ENCODE data around the gene MARCHF11. TPM values are rescaled to one million over a fixed set of nuclear protein-coding genes. Genes with fewer than 3 reads are reported as not detected.

The MARCHF11 gene
- total RNA-seq, 1 donor from 2014 or later = not detected

DNA sequence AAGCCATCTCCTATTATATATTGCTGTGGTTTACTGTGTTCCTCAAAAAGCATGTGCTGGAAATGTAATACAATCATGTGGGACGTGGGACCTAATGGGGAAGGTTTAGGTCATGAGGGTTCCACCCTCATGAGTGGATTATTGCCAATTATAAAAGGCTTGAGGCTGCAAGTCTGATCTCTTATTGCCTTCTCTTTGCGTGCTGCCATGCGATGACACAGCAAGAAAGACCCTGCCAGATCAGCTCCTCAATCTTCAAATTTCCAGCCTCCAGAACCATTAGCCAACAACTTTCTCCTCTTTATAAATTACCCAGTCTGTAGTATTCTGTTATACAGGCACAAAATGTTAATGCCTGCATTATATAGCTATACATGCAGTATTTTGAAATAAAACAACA is 45.4 kb downstream of the MARCHF11 start:
- intact Hi-C loops (cut with micrococcal nuclease) = no loop called here

DNA sequence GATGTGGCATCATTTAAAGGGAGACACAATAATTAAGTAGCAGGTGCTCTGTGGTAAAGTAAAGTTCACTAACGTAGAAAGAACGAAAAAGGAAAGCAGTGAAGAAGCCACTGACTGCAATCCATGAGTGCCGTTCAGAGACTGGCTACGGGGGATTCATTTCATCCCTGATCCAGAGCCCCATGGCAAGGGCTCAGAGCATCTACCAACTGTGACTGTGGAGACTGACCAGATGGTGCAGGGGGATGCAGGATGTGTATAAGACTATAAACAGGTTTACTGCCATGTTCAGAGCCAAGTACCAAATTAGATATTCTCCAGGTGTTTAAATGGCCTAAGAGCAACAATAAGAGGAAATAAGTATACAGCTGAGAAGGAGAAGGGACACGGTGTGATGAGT is 47.7 kb downstream of the MARCHF11 start:
- intact Hi-C loops (cut with micrococcal nuclease) = no loop called here

DNA sequence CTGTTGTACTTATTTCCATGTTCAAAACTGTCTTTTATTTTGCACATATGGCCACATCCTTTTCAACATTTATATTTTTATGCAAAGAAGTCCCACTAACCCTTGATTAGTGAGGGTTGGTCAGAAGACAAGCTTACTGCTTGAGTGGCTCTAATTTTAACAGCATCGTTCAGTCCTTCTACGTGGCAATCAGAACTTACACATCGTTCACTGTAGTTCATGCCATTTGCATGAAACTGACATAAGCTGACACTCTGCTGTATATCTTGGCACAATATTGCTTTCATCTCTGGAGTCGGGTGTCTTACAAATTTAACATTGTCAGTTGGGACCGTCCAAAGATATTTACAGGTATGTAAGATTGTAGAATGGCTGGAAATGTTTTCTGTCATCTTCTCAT is 50.6 kb downstream of the MARCHF11 start:
- intact Hi-C loops (cut with micrococcal nuclease) = no loop called here

DNA sequence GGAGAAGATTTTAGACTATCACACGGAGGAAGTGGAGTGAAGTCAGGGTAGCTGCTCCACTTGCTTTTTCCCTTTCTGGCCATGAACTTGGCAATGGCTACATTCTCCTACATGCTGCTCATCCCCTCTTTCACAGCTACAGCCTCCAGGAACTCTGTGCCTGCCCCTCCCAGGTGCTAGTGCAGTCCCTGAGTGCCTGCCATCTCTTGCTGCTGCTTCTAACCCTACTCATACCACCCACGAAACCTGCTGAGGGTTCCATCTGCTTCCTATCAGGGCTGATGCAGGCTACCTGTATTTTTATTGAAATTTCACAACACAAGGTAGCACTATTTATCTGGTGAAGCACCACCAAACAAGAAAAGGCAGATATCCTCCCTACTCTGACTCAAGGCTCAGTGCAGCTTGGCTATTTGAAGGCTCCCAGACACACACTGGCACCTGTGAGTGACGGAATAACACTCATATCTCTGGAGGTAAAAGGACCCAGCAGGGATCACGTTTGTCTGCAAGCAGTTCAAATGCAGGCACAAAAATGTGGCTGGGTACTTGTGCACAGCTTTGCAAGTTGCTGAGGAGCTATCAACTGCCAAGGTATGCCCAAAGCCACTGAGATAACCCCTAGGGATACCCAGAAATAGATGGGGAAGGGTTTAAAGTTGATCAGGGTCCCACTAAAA is 51.6 kb downstream of the MARCHF11 start:
- intact Hi-C loops (cut with micrococcal nuclease) = no loop called here

DNA sequence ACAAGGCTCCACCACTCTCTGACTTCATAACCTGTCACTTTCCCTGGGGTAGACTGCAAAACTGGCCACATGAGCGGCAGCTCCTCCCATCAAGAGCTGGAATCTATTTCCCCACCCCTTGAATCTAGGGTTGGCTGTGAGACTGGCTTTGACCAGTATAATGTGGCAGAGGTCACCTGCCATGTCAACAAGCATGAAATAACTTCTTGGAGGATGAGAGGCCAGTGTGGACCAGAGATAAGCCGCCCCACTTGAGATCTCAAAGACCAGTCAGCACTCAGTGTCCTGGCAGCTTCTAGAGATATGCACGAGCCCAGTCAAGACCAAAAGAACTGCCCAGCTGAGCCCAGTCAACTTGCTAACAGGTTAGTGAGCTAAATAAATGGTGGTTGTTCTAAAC is 59.0 kb downstream of the MARCHF11 start:
- intact Hi-C loops (cut with micrococcal nuclease) = no loop called here

DNA sequence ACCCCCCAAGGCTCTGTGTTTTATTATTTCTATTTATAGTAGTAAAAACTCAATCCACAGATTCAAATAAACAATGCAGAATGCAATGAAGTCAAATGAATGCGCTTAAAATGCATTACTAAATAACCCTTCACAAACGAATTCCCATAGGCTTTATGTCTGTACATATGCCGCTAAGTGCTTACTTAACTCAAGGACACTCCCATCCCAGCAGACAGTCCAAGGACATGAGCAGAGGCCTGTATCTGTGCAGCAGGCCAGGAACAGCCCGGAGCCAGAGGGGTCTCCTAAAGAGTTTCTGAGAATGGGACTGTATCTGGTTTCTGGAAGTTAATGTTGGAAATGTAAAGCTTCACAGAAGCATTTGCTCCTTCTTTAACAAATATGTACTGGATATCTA is 59.8 kb downstream of the MARCHF11 start:
- intact Hi-C loops (cut with micrococcal nuclease) = no loop called here

DNA sequence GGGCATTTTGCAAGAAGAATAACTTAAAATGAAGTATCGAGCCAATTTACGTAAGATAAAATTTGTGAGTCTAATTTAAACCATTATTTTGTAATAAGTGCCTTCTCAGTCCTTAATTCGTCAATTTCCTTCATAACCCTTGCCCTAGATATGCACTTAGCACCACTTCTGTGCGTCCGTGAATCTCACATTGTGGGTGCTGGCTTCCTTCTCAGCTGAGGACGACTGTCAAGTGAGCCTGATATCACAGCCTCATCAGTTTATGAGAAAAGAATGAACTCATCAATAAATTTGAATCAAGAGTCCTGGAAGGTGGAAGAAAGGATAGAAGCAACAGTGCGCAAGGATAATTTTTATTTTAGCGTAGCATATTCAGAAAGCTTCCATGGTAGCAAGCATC is 64.5 kb downstream of the MARCHF11 start:
- intact Hi-C loops (cut with micrococcal nuclease) = no loop called here

DNA sequence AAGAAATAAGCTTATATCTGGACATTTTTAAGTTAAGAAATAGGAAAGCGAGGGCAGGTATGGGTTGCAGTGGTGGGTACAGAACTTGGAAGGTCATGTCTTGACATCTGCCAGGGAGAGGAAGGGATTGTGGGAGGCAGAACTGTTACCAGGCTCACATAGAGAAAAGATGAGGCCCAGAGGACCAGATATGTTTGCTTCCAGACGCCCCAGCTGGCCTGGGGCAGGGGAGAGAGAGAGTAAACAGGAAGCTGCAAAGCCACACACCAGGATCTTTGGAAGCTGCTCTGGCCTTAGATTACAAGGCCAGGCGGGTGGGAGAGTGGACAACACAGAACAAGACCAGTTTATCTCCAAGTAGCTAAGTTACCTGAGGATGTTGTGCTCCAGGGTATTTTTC is 71.2 kb downstream of the MARCHF11 start:
- intact Hi-C loops (cut with micrococcal nuclease) = no loop called here

DNA sequence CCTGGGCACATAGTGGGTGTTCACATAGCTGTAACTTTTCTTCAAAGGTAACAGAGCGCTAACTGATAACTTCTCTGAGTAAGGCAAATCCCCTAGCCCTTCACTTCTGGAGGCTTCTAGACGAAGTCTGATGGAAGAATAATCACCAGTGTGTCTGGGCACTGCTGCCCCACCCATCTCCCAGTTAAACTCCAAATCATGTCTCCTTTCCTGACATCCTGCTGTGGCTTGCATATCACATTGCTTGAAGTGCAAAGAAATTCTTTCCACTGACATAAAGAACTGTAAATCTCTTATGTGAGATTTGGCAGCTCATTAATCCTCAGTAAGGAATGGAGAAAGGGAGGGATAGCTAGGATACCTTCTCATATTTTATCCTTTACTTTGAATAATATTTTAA is 74.6 kb downstream of the MARCHF11 start:
- intact Hi-C loops (cut with micrococcal nuclease) = no loop called here

DNA sequence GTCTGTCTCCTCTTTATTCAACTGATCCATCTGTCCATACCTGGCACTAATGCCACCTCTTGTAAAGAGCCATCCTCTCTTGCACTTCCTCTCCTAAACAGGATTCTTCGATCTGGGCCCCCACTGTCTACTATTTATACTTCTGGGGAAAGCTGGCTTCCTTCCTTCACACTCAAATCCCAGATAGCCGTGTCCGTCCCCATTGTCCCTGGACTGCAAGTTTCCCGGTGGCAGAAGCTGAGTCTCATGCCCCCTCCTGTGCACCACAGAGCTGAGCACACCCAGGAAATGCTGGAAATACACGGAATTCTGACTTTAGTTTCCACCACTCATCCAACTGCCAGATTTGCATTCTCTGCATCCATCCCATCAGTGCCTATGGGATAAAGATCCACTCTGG is 84.0 kb downstream of the MARCHF11 start:
- intact Hi-C loops (cut with micrococcal nuclease) = no loop called here

DNA sequence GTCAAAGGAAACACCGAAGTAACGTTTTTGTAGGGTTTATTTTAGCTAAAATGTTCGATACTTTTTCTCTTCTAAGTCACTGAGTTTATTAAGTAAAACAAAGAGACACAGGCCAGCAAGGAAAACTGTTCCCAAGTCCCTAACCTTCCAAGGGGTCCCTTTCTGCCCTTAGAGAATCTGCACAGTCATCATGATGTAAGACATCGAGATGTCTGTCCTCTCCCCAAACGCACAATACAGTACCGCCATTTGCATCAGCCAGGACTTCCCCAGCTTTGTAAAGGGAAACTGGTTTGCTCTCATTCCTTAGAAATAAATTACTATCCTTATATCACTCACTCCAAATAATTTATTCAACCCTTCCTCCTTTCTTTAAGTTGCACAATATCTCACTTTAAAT is 89.3 kb downstream of the MARCHF11 start:
- intact Hi-C loops (cut with micrococcal nuclease) = no loop called here

DNA sequence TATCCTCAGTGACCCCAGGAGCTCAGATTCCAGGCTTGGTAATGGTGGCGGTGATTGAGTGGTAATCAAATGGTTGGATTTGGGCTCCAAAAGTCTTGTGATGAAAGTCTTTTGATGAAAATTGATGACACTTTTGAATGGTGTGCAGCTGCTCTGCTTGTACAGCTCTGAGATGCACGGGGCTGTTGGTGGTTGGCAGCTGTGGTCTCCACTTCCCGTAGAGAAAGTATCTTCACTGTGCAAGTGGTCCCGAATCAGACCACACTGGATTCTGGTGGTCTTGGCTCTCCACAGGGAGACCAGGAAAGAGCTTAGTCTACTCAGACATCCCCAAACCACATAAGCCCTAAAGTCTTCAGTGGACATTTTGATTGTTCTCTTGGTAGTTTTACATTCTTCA is 96.6 kb downstream of the MARCHF11 start:
- intact Hi-C loops (cut with micrococcal nuclease) = no loop called here

DNA sequence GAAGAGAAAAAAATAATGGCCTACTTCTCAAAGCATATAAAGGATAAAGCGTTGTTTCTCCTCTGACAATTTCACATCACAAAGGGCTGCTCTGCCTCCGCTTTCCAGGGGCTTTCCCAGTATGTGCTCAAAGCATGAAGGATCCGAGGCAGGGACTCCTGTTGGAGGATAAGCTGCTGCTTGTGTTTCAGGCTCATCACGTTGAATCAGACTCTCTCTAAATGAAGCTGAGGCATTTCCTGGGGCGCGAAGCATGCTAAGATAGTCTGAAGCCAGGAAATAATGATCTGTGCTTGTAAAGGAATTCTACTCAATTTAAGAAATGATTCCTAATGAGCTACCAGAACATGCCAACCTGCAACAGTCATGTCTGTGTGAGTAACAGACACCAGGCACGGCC is 97.5 kb downstream of the MARCHF11 start:
- intact Hi-C loops (cut with micrococcal nuclease) = no loop called here

DNA sequence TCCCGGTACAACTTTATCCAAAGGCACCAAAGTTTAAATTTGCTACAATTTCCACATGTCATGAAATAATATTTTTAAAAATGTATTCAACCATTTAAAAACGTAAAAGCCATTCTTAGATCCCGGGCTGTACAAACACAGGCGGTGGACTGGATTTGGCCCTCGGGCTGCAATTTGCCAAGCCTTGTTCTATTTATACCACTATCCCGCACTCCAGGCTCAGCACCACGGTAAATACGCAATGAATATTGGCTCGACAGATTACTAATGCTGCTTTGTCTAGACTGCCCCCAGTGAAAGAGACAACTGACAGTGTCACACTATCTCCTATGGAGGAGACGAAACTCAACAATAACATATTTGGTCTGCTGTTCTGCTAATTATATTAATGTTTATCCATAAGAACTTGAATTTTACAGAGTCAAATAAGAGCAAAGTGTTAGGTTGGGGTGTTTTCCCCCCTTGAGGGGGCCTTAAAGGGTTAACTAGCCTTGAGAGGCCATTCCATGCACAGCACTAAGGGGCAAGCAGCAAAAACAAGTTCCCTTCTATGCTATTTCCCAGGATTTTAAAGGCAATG is 98.1 kb downstream of the MARCHF11 start:
- intact Hi-C loops (cut with micrococcal nuclease) = no loop called here

DNA sequence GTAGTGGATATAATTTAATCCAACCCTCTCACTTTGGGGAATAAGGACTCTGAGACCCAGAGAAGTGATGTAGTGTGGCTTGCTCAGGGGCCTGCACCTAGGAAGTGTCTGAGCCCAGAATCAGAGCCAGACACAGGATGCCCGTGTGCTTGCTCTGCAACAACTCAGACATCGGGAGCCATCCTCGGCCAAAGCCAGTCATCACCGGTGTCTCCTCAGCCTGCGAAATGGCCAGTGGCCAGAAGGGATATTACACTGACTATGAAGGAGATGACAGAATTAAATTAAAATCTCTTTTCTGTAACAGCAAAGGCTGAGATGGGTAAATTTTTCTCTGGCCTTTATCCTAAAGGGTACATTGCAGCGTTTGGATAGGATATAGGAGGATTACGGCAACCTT is 102.9 kb downstream of the MARCHF11 start:
- intact Hi-C loops (cut with micrococcal nuclease) = no loop called here

DNA sequence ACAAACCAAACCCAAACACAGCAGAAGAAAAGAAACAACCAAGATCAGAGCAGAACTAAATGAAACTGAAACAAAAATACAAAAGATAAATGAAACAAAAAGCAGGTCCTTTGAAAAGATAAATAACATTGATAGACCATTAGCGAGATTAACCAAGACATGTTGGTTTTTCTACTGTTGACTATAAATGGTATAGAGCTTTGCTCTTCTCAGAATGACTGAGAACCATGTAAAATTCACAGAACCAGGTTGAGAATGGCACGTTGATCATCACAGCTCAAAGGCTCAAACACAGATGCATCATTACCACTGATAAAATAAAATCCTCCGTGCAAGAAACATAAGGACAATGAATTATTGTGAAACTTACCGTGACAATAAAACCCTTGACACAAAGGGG is 105.2 kb downstream of the MARCHF11 start:
- intact Hi-C loops (cut with micrococcal nuclease) = no loop called here

DNA sequence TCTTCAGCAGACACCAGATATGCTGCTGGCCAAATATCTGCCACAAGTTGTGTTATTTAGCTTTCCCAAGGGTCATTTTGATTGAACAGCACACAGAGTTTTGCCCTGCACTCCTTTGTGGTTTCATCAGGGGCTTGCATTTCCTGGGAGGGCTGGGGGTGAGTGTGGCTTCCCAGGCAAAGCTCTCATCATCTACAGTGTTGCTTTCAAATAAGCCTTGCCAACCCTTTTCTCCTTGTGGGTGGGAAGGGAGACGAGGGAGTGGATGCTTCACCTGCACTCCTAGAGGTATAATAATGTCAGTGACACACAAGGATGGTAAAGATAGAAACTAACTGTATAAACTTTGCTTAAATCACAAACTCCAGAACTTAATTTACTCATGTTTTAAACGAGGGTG is 107.0 kb downstream of the MARCHF11 start:
- intact Hi-C loops (cut with micrococcal nuclease) = no loop called here

DNA sequence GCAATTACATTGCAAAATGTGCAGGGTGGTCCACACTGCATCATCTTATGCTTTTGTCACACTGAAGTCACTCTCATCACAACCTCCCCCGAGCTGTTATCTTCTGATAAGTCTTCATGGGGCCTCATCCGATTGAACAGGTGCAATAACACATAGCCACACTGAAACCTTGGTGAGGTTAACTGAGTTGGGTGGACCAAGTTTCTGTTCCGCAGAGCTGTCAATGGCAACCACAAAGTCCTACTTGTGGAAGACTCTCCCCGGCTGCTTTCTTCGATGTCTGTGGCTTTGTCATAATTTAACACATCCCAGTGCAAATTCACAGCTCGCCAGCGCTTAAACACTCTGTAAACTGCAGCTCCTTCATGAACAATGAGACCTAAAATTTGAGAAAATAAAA is 112.2 kb downstream of the MARCHF11 start:
- intact Hi-C loops (cut with micrococcal nuclease) = no loop called here

DNA sequence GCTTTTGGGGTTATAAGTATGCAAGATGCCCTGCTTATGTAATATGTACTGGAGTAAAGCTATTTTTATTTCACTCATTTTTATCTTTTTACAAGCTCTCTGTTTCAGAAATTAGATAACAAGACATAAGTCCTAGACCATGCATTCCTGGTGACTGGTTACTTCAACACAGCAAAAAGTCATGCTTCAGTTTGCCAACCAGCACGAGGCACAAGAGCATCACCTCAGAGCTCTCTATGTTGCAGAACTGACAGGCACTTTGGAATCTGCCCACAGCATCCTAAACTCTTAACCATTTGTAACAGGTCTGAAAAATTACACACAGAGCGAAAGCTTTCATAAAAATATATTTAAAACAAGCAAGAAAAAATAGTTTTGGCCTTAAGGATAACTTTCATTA is 112.8 kb downstream of the MARCHF11 start:
- intact Hi-C loops (cut with micrococcal nuclease) = no loop called here

DNA sequence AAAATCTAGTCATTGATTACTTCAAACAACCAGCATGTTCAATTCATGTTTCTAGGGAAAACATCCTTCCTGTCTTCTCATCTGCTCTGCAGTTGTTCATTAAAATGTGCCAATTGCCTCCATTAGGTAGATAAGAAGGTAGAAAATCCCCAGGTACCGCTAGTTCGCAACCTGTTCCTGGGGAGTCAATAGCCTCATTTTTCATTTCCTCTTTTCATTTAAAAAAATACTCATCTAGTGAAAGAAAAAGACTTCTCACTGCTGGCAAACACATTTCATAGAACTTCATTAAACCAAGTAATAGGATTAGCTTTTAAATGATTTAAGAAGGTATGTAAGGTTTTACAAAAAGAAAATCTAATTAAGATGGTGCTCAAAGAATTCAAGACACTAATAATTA is 113.3 kb downstream of the MARCHF11 start:
- intact Hi-C loops (cut with micrococcal nuclease) = no loop called here

DNA sequence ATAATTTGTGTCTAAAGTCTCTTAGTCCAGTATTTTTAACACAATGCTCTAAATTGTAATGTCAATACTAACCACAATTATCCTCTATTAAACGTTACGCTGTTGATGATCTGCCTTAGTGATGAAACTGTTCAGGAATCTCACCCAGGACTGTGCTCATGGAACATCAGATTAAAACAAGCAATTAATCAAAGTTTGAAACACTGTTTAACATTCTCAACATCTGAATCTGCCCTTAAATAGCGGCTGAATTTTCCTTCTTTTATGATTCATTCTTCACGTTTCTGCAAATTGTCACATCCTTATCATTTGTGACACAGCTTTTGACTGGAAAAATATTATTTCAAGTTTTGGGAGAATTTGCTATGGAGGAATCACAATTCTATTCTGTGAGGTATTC is 113.8 kb downstream of the MARCHF11 start:
- intact Hi-C loops (cut with micrococcal nuclease) = no loop called here

DNA sequence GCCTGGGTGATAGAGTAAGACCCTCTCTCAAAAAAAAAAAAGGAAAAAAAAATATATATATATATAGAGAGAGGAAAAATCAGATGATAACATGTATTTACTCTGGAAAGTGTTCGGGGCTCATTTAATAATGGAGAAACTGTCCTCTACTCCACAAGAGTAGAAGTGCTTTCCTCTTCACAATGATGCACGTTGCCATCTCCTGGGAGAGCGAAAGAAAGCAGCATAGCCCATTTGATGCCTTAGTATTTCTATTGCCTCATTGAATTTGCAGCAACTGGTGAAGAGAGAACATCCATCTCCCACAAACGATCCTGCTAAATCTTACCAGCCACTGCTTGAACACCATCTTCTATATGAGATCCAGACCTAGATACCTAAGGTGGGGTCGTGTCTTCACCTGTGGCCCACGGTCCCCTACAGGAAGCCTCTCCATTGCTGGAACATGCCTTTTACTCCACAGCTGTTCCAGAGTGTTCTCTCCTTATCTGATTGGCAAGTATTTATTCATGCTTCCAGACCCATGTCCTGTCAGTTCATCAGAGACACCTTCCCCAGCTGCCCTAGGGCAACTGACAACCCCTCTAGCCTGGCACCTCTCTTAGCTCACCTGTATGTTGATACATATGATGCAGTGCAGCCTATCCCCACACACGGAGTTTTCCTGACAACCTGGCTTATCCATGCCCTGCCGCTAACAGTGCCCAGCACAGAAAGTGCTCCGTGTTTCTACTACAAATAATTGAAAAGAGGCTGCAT is 115.3 kb downstream of the MARCHF11 start:
- intact Hi-C loops (cut with micrococcal nuclease) = no loop called here

DNA sequence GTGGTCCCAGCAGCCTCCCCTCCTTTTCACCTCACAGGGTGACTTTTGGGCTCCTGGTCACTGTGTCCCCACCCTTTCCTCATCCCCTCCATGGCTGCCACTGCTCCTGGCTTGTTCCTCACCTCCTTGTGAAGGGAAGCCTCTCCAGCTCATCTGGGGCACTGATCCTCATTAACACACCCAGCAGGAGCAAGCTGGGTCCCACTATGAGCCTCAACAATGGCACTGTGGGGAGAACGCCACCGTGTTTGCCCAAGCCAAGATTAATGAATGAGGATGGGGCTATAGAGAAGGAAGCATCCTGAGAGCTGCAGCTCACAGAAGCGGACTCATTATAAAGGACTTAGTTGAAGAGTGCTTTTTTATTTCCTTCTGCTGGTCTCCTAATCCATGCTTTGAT is 118.4 kb downstream of the MARCHF11 start:
- intact Hi-C loops (cut with micrococcal nuclease) = no loop called here
